ENCODE results near the gene TMCC1.
"Not testable (repeated sequence)": the region's sequence is repeated elsewhere in the genome, so short reads cannot be mapped to it uniquely, and the experiment has no call there.

The TMCC1 gene

GRCh38 chr3:129835198-129835597 is 58.3 kb downstream of the TMCC1 start:
- no peak for DNase-seq (ENCODE audit: low read depth)

DNA sequence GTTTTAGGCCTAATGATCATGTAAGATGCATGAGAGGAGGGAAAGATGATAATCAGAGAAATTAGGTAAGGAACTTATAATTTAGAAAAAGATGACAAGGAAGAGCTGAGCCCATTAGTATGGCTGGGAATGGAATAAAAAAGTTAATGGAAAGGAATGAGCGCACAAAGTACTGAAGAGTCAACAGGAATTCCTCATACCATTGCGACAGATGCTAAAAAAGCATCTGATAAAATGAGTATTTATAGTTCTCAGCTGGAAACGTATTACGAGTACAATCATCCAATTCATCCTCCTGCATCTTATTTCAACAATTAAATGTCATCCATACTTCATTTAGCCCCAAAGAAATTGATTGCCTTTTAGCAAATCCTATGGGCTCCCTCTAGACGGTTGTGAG is 58.9 kb downstream of the TMCC1 start:
- DNase-seq (ENCODE audit: low read depth) = no peak

GRCh38 chr3:129831942-129832341 is 61.6 kb downstream of the TMCC1 start:
- DNase-seq (ENCODE audit: low read depth) = not testable (repeated sequence)

- no peak for DNase-seq (ENCODE audit: low read depth)
Observed at GRCh38 chr3:129831503-129831902, 62.0 kb downstream of the TMCC1 start.

DNA sequence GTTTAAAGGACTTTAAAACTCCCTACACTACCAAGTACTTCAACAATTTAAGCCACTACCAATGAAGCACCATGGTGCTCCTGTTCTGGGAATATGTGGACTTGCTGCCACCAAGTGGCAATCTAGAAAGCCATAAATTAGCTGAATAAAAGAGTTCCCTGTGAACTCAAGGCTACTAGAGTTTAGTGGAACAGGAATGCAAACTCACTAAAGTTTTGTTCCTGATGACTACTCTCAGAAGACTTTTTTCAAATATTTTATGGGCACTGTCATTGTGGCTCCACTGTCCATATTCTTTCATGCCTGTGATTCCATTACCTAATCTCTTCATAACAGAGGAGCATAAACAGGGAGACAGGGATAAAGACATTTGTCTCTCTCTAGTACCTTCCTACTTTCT is 63.9 kb downstream of the TMCC1 start:
- DNase-seq (ENCODE audit: low read depth) = peak; percentile 88

- DNase-seq (ENCODE audit: low read depth) = no peak
Observed at GRCh38 chr3:129827765-129828164, 65.7 kb downstream of the TMCC1 start.

DNA sequence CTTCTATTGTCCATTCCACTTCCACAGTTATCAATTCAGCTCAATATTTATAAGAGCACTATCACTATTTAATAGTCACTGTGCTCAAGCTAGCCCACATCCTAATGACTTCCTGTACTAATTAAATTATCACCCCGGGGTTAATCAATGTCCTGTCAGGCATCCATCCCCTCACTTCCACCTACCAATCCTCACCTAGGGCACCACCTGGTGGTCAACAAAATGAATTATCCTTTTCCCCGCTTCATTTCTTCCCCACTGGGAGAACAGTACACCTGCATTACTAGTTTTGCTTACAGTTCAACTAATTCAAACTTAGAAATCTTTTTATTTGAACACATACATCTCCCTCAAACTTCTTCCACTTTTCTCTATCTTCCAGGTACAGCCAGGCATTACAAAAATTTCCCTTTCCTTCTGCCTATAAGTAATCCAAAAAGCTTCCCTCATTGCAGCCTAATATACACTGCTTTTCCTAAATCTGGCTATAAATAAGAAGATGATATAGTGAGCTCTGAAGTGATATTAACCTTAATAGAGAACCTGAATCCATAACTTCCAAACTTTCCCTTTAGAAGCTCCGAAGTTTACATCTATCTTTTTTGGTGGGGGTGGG is 68.5 kb downstream of the TMCC1 start:
- peak; percentile 21 for DNase-seq (ENCODE audit: low read depth)

DNA sequence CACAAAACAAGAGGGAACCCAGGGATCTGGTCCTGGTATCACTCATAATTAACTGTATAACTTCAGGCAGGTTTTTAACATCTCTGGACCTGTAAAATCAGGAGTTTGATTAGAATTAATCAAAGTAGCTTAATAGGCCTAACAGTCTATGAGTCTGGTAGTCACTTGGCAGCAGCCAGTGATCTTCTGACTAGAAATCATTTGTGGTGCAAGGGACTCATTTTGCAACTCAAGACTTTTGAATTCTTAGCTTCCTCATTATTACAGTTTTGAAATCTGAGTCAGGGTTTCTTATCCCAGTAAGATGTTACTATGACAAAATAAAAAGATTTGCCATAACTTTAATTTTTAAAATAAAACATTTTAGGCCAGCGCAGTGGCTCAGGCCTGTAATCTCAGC is 70.8 kb downstream of the TMCC1 start:
- peak; percentile 52 for DNase-seq (ENCODE audit: low read depth)

- no peak for DNase-seq (ENCODE audit: low read depth)
Observed at GRCh38 chr3:129822241-129822640, 71.3 kb downstream of the TMCC1 start.

DNA sequence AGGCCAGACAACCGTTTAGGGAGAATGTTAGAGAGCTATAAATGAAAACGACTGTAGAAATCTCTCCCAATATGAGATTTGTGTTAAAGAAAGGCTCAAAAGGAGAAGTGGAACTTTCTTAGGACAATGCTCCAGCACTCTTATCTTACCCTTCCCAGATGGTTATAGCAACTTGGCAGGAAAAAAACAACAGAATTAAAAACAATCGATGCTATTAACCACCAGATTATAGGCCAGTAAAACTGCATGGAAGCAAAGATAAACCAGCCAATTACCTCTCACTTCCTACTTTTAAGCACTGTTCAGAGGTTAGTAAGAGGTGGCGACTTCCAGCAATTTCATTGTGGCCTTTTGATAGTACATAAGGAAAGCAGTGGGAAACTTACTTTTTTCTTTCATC is 72.9 kb downstream of the TMCC1 start:
- no peak for DNase-seq (ENCODE audit: low read depth)

GRCh38 chr3:129812589-129812988 is 80.9 kb downstream of the TMCC1 start:
- no peak for DNase-seq (ENCODE audit: low read depth)

GRCh38 chr3:129809297-129809696 is 84.2 kb downstream of the TMCC1 start:
- no peak for DNase-seq (ENCODE audit: low read depth)

- no peak for DNase-seq (ENCODE audit: low read depth)
Observed at GRCh38 chr3:129796146-129796545, 97.4 kb downstream of the TMCC1 start.

DNA sequence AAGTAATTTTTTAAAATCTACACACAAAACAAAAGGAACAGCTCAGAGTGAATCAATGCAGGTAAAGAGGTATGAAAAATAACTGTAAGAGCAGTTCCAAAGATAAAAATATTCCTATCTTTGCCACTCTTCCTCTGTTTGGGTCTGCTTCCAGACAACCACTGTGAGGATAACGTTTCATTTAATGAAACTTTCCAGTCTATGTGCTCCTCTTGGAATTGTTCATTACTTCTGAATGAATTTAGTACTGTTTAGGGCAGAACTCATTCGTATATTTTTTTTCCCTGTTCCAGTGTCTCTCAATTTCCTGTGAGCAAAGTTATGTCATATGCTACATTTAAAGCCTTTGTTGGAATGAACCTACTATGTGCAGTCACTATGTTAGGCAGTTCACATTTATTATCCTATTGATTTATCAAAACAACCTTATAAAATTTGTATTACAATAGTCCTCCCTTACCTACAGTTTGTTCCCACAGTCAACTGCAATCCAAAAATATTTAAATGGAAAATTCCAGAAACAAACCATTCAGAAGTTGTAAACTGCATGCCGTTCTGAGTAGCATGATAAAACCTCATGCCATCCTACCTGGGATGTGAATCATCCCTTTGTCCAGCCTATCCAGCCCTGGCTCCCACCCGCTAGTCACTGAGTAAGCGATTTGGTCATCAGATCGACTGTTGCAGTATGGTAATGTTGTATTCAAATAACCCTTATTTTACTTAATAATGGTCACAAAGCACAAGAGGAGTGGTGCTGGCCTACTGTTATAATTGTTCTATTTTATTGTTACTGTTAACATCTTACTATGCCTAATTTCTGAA is 98.1 kb downstream of the TMCC1 start:
- peak; percentile 4 for DNase-seq (ENCODE audit: low read depth)

DNA sequence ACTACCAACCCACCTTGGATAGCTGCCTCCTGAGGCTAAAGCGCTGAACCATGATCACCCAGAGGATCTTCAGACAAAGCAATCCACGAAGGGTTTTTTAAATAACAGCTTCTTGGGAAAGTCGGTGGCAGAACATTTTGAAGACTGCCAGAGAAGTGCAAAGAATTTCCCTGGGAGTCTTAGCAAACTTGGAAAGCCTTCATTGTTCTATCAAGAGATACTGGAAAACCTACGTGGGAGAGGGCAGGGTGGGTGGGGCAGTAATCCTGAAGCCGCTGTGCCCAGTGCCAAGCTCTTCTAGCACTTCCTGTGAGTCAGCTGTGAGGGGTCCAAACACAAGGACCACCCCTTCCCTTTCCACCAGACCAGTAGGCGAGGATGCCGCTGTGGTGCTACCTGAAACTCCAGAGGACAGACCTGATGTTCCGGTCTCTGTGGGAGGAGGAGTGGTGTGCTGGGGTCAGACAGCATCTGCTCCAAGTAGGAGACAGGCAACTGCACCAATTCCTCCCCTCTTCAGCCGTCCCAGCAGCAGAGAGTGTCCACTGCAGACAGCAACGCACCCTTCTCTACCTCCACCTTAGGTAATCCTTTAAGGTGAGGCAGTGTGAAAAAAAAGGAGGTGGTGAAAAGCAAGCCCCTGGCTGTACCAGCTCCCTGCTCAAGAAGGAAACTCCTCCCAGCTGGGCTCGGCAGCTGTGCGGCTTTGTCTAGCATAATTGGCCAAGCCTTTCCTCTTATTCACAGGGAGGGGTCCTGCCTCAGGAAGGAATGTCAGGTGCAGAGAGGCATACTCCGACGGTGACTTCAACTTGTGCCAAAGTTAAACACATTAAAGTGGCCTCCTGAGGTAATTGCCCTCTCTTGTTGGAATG is 99.0 kb downstream of the TMCC1 start:
- no peak for DNase-seq (ENCODE audit: low read depth)

DNA sequence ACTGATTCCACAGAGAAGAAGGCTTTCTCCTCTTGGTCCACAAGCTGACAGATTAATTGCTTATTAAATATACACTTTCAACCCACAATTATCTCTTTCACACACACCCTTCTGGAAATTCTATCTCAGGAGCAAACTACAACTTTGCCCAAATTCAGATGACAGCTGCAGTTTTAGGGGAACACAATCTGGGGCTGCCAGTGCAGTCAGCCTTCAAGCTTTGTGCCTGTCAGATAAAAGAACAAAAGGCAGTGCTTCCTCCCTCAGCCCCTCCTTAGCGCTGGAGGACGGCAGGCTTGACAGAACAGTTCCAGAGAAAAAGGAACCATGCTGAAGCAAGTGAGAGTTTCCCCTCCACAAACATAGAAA is 99.6 kb downstream of the TMCC1 start:
- no peak for DNase-seq (ENCODE audit: low read depth)

DNA sequence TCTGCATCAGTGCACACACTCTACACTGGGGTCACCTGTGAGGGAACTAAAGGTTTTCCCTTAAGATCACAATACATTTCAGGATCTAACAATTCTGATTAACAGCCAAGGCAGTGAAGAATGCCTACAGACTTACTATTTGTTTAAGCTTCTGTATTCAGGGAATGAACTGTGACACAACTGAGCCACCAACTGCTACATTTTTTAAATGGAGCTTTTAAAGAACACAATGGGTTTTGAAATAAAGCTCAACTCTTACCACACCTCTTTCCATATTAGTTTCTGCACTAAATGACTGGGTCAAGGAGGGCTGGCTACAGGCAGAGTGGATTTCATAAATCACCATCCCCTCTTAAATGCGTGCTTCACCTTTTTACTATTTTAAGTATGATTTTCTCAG is 100.2 kb downstream of the TMCC1 start:
- DNase-seq (ENCODE audit: low read depth) = no peak

DNA sequence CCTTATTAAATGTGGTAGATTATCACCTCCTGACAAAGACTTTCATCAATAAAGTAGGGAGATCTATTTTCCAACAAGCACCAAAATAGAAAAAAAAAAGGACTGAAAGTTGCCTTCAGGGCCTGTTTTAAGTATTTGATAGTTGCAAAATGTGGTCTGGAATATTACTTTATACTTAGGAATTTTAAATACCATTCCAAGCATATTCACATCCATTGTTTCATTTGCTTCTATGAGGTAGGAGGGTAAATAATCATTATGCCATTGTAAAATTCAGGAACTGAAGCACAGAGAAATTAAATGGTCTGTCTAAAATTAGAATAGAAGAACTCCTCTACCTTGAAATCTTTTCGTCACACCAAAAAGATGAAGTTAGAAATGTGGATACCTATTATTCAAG is 110.0 kb downstream of the TMCC1 start:
- DNase-seq (ENCODE audit: low read depth) = peak; percentile 23

DNA sequence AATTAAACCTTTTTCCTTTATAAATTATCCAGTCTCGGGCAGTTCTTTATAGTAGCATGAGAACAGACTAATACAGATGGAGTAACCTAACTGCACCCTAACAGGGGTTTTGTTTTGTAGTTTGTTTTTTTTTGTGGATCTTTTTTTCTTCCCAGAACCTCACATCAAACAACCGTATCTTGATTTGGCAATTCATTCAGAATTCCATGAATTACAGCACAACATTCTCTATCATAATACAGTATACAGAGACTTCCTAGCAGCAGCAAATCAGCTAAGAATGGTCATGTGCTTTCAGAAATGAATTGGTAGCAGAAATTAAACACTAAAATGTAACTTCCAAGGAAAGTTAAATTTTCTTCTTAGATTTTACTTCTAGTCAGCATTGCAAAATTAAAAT is 114.6 kb downstream of the TMCC1 start:
- DNase-seq (ENCODE audit: low read depth) = no peak

DNA sequence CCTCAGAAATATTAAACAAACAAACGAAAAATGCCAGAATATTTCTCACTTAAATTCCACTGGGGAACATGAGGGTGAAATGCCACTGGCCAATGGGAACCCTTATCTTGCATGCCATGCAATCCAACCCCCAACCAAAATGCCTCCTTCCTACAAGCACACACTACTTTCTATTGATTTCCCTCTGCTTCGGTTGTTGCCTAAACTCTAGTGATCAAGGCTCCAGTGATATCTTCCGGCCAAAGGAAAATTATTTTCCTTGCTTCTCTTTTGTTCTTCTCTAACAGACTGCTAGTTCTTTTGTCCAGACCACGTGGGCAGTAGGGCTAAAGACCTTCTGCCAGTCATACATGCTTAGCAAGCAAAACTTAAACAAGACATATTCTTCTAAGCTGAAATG is 115.7 kb downstream of the TMCC1 start:
- no peak for DNase-seq (ENCODE audit: low read depth)

DNA sequence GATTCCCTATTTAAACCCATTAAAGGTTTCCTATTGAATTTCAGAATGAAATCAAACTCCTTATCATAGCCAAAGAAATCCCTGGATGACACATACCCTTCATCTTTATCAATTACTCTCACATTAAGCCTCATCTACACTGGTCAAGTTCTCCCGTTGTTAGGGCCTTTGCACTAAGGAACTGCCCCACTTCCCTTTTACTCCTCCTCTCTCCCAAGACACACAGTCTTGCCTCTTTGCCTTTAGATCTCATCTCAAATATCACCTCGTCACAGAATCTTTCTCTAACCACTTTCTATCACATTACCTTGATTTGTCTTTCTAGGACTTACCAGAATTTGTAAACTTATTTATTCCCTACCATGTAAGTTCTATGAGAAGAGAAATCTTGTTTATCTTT is 117.6 kb downstream of the TMCC1 start:
- DNase-seq (ENCODE audit: low read depth) = no peak

- DNase-seq (ENCODE audit: low read depth) = no peak
Observed at GRCh38 chr3:129773691-129774663, 119.5 kb downstream of the TMCC1 start.

Measured in GM04504 (cell line).